Stomach smooth muscle (tissue), 2 donors: ENCODE measurements around the gene LHPP.

Experiments
- H3K27ac ChIP-seq: one replicate; pipeline ENCODE4 v1.7.0; 2013; ENCODE audit warnings: mild to moderate bottlenecking, low read length, inconsistent platforms
- H3K27me3 ChIP-seq, 2 donors: one replicate each; pipeline ENCODE4 v1.7.0; 2013; ENCODE audit warnings: low read length in 2 of 2; ENCODE audit not compliant: insufficient read depth in 2 of 2, control insufficient read depth in 1 of 2
- H3K36me3 ChIP-seq, 2 donors: one replicate each; pipeline ENCODE4 v1.7.0; 2013; ENCODE audit warnings: low read length in 2 of 2; ENCODE audit not compliant: control insufficient read depth in 2 of 2, insufficient read depth in 2 of 2
- H3K4me1 ChIP-seq: one replicate; pipeline ENCODE4 v1.7.0; 2013; ENCODE audit warnings: low read length; ENCODE audit not compliant: control insufficient read depth, insufficient read depth
- H3K4me3 ChIP-seq, 2 donors: one replicate each; pipeline ENCODE4 v1.7.0; 2013; ENCODE audit warnings: low read length in 2 of 2
- H3K9ac ChIP-seq, 2 donors: one replicate each; pipeline ENCODE4 v1.7.0; 2013; ENCODE audit warnings: low read length in 2 of 2, mild to moderate bottlenecking in 1 of 2
- H3K9me3 ChIP-seq, 2 donors: one replicate each; pipeline ENCODE4 v1.7.0; 2013; ENCODE audit warnings: low read length in 2 of 2; ENCODE audit not compliant: control insufficient read depth in 2 of 2
- donor health status: healthy.
- donor health status: Pancreatic carcinoma.

Gene LHPP

DNA sequence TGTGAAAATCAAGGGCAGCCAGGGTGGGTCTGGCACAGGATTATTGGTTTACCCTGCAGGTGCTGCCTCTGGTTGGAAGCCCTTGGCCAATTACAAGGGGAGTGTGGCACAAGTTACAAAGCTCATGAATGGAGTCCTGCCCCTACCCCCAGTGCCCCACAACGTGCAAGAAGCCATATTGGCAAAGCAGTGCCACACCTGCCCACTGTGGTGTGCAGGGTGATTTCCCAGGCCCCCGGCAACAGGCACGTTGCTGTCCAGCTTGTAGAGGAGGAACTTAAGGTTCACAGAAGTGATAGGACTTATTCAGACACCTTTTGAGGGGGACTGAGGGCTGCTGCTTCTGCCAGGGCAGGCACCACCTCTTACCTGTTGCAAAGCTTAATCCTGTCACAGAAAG lies 11.4 kb downstream of the LHPP start:
- no peak overlapping the region for H3K27ac ChIP-seq
- no peaks in the 10 kb centered on the region for H3K27me3 ChIP-seq

DNA sequence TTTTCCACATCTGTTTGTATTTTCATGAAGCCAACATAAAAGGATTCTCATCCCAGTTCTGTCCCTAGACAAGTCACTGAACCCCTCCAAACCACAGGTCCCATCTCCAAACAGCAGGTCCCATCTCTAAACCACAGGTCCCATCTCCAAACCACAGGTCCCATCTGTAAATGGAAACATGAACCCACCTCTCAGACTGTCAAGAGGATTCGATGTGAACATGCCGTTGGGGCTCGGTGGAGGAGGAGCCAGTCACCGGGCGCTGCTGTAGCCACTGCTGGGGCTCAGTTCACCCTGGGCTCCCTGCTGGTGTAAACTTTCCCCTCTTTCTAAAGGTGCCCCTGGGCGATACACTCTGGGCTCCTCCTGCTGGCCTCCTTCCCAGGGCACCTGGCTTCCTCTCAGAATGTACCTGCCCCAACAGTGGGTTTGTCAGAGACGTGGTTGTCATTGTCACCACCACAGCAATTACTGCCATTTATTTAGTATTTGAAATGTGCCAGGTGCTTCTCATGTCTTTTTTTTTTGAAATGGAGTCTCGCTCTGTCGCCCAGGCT lies 13.0 kb downstream of the LHPP start:
- H3K36me3 ChIP-seq: no peaks in the 10 kb centered on the region
- H3K4me3 ChIP-seq: no peak overlapping the region
- no peaks in the 10 kb centered on the region for H3K9me3 ChIP-seq
- no peaks in the 10 kb centered on the region for H3K27me3 ChIP-seq
- H3K27ac ChIP-seq: no peak overlapping the region
- H3K9ac ChIP-seq: no peak overlapping the region
- H3K4me1 ChIP-seq: no peaks in the 10 kb centered on the region

More for the DNA sequence above, 11.4 kb downstream of the LHPP start:
- Histone ChIP-seq H3K4me3 (no peak overlapping the region), H3K9me3 (no peaks in the 10 kb centered on the region), H3K36me3 (no peaks in the 10 kb centered on the region), H3K4me1 (peaks cover 8% of the 10 kb centered on the region), H3K9ac (no peak overlapping the region)

DNA sequence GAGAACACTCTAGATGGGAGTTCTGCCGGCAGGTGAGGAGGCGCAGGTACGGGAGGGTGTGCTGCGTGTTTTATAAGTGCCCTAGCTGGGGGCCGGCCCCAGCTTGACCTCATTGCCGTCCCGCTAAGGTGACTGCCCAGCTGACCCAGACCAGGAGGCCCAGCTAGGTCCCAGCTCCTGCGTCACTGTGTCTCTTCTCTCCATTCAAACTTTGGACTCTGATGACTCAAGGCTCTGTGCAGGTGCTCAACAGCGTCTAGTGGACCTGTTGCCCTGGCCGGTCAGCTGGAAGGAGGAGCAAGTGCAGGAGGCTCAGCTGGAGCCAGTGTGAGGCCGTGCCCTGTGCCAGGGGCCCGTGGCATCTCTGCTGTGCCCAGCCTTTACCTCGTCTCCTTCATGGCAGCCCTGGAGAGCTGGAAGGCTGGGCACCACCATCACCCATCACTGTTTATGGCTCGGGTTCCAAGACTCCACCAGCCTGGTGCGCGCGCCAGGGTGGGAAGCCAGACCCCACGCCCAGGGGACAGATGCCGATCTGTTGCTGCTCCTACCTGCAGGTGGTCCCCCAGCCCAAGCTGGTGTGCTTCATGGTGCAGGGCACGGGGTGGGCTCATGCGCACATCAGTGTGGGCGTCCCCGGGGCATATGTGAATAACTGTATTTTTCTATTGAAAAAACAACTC lies 14.6 kb downstream of the LHPP start:
- Histone ChIP-seq H3K36me3 (no peaks in the 10 kb centered on the region), H3K9me3 (no peaks in the 10 kb centered on the region), H3K27ac (no peak overlapping the region), H3K9ac (no peak overlapping the region), H3K4me3 (no peak overlapping the region), H3K4me1 (no peaks in the 10 kb centered on the region), H3K27me3 (no peaks in the 10 kb centered on the region)

DNA sequence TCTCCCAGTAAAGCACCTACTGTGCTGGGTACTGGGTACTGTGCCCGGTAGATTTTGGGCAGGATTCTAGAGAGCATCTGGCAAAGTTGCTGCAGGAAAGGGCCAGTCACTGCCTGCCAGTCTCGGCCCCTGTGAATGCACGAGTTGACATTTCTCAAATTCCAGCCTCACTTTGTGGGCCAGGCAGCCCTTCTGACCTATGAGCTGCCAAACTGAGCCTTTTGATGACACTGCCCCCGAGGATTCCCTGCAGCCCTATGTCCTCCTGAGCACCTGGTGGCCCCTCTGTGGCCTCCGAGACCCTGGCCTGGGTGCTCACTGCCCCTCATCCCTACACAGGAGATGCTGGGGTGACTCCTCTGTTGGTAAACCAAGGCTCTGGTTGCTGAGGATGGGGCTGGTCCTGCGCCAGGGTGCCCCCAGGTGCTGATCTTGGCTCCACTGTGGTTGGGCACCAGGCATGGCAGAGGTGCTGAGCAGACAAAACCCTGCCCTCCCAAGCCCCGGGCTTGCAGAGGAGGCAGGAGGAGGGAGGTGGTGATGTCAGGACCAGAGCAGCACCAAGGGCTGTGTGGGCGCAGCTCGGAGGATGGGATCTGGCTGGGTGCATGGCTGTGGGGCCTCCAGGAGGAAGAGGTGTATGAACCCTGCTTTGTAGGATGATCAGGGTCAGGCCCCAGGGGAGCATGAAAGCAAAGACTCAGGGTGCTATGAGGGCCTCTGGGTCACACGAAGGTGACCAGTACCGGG lies 16.2 kb downstream of the LHPP start:
- H3K36me3 ChIP-seq: no peaks in the 10 kb centered on the region
- no peak overlapping the region for H3K9ac ChIP-seq
- H3K4me3 ChIP-seq: no peak overlapping the region
- no peaks in the 10 kb centered on the region for H3K4me1 ChIP-seq
- no peak overlapping the region for H3K27ac ChIP-seq
- H3K9me3 ChIP-seq: no peaks in the 10 kb centered on the region
- peaks cover 0 to 2% of the 10 kb centered on the region in 2 donors for H3K27me3 ChIP-seq

DNA sequence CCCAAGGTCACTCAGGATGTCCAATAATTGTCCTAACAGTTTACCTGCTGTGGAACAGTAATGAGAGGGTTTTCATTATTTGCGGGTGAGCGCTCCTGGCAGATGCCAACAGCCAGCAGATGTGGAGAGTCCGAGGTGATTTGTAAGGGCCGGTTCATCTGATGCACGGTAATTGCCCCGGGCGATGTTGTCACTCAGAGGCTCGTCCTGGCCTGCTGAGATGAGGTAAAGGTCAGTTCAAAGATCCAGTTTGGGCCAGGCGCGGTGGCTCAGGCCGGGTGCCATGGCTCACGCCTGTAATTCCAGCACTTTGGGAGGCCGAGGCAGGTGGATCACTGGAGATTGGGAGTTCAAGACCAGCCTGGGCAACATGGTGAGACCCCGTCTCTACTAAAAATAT lies 16.9 kb downstream of the LHPP start:
- peaks cover 0 to 2% of the 10 kb centered on the region in 2 donors for H3K27me3 ChIP-seq
- H3K27ac ChIP-seq: no peak overlapping the region
- no peaks in the 10 kb centered on the region for H3K9me3 ChIP-seq
- no peak overlapping the region for H3K4me3 ChIP-seq
- H3K9ac ChIP-seq: no peak overlapping the region
- no peaks in the 10 kb centered on the region for H3K36me3 ChIP-seq
- H3K4me1 ChIP-seq: no peaks in the 10 kb centered on the region

DNA sequence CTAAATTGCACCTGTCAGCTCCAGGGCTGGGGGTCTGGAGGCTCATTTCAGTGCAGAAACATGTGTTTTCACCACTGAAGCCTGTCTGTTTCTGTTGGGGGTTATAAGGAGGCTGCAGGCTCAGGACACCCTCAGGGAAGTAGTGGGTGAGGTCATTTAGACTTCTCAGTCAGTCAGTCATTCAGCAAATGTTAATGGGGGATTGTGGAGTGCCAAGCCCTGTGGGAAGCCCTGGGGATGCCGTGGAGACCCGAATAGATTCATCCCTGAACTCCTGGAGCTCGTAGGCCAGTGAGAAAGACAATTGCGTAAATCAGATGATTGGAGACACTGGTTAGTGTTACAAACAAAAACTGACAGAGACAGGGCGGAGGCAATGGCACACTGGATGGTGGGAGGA lies 19.2 kb downstream of the LHPP start:
- H3K36me3 ChIP-seq: no peaks in the 10 kb centered on the region
- H3K9ac ChIP-seq: no peak overlapping the region
- no peak overlapping the region for H3K4me3 ChIP-seq
- H3K9me3 ChIP-seq: no peaks in the 10 kb centered on the region
- H3K4me1 ChIP-seq: no peaks in the 10 kb centered on the region
- no peak overlapping the region for H3K27ac ChIP-seq
- H3K27me3 ChIP-seq: peaks cover 0 to 2% of the 10 kb centered on the region in 2 donors

DNA sequence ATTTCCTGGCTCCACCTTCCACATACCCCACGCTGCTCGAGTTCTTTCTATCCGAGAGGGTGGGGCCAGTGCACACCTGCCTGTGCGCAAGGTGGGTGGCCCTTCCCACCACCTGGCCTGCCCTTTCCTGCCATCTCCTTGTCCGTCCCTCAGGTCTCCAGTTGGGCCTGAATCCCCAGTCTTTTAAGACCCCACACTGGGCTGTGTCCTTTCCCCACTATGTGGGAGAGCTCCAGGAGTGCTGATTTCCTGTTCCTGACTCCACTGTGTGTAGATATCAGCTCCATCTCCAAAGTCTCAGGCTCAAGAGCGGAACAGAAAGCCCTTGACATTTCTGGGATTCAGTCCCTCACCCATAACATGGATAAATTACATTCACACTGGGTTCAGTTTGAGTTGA lies 20.1 kb downstream of the LHPP start:
- peaks cover 0 to 2% of the 10 kb centered on the region in 2 donors for H3K27me3 ChIP-seq
- no peaks in the 10 kb centered on the region for H3K36me3 ChIP-seq

DNA sequence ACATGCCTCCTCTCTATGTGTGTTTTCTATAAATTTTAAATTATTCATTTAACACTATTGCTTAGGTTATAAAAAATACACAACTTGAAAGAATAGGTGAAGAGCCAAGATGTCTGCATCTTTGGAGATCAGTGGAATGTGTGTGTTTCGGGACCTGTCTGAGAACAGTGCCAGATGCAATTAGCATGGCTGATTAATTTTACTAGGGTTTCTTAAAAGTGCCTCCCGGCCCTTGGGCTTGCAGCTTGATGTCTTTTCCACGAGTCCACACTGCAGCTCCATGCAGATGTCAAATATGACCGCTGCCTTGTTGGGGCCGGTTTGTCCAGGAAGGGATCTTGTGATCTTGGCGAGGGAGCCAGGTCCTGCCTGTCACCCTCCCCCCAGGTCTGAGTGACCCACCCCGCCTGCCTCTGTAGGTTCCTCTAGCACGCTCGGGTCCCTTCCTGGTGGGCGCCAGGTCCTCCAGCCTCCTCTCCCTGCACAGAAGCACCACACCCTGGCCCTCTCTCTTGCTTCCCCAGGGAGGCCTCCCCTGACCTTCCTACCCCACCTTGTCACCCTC lies 20.7 kb downstream of the LHPP start:
- Histone ChIP-seq H3K9ac (no peak overlapping the region), H3K27me3 (peaks cover 0 to 2% of the 10 kb centered on the region in 2 donors), H3K4me1 (no peaks in the 10 kb centered on the region), H3K27ac (no peak overlapping the region), H3K36me3 (no peaks in the 10 kb centered on the region), H3K4me3 (no peak overlapping the region), H3K9me3 (no peaks in the 10 kb centered on the region)

More for the DNA sequence above, 20.1 kb downstream of the LHPP start:
- Histone ChIP-seq H3K9me3 (no peaks in the 10 kb centered on the region), H3K4me3 (no peak overlapping the region), H3K9ac (no peak overlapping the region), H3K4me1 (no peaks in the 10 kb centered on the region), H3K27ac (no peak overlapping the region)

DNA sequence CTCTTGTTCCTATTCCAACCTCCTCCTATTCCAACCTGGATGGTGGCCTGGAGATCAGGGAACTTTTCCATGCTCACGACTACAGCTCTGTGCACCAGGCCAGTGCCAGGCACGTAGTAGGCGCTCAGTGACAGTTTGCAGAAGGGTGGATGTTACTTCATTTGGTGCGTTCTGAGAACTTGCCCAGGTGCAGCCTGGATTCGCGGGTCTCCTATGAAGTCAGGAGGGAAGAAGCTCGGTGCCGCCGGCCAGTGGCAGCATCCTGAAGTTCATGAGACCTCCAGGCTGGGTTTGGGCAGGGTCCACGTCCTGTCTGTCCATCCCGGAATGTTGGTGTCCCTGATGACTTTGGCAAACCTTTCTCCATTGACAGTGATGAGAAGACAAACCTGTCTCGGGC lies 21.3 kb downstream of the LHPP start:
- H3K9ac ChIP-seq: no peak overlapping the region
- H3K9me3 ChIP-seq: no peaks in the 10 kb centered on the region
- H3K4me3 ChIP-seq: no peak overlapping the region
- H3K27me3 ChIP-seq: peaks cover 0 to 2% of the 10 kb centered on the region in 2 donors
- no peak overlapping the region for H3K27ac ChIP-seq
- no peaks in the 10 kb centered on the region for H3K36me3 ChIP-seq
- no peaks in the 10 kb centered on the region for H3K4me1 ChIP-seq

DNA sequence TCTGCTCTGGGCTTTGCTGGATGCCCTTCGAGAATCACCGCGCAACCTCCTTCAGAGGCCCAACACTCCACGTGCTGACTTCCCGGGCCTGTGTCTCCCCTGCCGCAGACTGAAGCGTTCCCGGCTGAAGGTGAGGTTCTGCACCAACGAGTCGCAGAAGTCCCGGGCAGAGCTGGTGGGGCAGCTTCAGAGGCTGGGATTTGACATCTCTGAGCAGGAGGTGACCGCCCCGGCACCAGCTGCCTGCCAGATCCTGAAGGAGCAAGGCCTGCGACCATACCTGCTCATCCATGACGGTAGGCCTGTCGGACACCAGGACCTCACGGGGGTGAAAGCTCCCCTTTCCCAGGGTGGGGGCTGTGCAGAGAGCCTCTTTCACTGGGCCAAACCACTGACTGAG lies 22.4 kb downstream of the LHPP start:
- H3K27ac ChIP-seq: no peak overlapping the region
- no peak overlapping the region for H3K9ac ChIP-seq

More for the DNA sequence above, 22.4 kb downstream of the LHPP start:
- H3K9me3 ChIP-seq: no peaks in the 10 kb centered on the region
- no peaks in the 10 kb centered on the region for H3K4me1 ChIP-seq
- H3K27me3 ChIP-seq: peaks cover 0 to 2% of the 10 kb centered on the region in 2 donors
- peaks cover 0 to 2% of the 10 kb centered on the region in 2 donors for H3K36me3 ChIP-seq
- H3K4me3 ChIP-seq: no peak overlapping the region
